ENCODE measurements around the gene AMN. TPM values are rescaled to one million over a fixed set of nuclear protein-coding genes. Genes with fewer than 3 reads are reported as not detected.
A peak's percentile ranks its signal among the peaks of the same experiment; 100 is the strongest.

AMN gene
- polyA plus RNA-seq, 1 donor from 2014 or later, result 0.15 TPM

DNA sequence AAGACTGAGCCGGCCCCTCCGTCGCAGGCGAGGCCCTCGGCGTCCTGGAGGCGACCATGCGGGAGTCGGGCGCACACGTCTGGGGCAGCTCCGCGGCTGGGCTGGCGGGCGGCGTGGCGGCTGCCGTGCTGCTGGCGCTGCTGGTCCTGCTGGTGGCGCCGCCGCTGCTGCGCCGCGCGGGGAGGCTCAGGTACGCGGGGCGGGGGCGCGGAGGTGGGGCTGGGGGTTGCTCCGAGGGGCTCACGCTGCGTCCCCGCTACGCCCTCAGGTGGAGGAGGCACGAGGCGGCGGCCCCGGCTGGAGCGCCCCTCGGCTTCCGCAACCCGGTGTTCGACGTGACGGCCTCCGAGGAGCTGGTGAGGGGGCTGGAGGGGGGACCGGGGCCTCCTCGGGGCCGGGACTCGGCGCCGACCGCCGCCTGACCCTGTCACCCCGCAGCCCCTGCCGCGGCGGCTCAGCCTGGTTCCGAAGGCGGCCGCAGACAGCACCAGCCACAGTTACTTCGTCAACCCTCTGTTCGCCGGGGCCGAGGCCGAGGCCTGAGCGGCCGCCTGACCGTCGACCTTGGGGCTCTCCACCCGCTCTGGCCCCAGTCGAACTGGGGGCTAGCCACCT is 7.8 kb downstream of the AMN start:
- H3K79me2 ChIP-seq (replicated peaks; ENCODE audit: insufficient read depth, low read length), result no peaks in the 10 kb centered on the region
- no peak overlapping the region for H3K4me2 ChIP-seq (ENCODE audit: low read length)
- no peaks in the 10 kb centered on the region for H3K9me2 ChIP-seq (ENCODE audit: insufficient read depth, low read length)
- peak; percentile 21 for TF ChIP-seq MXI1 (conservative IDR thresholded peaks at IDR 0.05; ENCODE audit: poor library complexity, severe bottlenecking)
- TF ChIP-seq RAD21 (conservative IDR thresholded peaks at IDR 0.05), result peak; percentile 11
- TF ChIP-seq, protein P1, sequence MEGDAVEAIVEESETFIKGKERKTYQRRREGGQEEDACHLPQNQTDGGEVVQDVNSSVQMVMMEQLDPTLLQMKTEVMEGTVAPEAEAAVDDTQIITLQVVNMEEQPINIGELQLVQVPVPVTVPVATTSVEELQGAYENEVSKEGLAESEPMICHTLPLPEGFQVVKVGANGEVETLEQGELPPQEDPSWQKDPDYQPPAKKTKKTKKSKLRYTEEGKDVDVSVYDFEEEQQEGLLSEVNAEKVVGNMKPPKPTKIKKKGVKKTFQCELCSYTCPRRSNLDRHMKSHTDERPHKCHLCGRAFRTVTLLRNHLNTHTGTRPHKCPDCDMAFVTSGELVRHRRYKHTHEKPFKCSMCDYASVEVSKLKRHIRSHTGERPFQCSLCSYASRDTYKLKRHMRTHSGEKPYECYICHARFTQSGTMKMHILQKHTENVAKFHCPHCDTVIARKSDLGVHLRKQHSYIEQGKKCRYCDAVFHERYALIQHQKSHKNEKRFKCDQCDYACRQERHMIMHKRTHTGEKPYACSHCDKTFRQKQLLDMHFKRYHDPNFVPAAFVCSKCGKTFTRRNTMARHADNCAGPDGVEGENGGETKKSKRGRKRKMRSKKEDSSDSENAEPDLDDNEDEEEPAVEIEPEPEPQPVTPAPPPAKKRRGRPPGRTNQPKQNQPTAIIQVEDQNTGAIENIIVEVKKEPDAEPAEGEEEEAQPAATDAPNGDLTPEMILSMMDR (IDR thresholded peaks at IDR 0.05; ENCODE audit: poor library complexity, severe bottlenecking), result peak; percentile 32
- TF ChIP-seq POLR2AphosphoS5 (IDR thresholded peaks at IDR 0.05), result no peak
- peak; percentile 24 for TF ChIP-seq SMC3 (conservative IDR thresholded peaks at IDR 0.05; ENCODE audit: poor library complexity)
- TF ChIP-seq EZH2 (IDR thresholded peaks at IDR 0.05; ENCODE audit: borderline replicate concordance, insufficient read depth, low read length, poor library complexity, severe bottlenecking), result no peak
- TF ChIP-seq, protein P2, sequence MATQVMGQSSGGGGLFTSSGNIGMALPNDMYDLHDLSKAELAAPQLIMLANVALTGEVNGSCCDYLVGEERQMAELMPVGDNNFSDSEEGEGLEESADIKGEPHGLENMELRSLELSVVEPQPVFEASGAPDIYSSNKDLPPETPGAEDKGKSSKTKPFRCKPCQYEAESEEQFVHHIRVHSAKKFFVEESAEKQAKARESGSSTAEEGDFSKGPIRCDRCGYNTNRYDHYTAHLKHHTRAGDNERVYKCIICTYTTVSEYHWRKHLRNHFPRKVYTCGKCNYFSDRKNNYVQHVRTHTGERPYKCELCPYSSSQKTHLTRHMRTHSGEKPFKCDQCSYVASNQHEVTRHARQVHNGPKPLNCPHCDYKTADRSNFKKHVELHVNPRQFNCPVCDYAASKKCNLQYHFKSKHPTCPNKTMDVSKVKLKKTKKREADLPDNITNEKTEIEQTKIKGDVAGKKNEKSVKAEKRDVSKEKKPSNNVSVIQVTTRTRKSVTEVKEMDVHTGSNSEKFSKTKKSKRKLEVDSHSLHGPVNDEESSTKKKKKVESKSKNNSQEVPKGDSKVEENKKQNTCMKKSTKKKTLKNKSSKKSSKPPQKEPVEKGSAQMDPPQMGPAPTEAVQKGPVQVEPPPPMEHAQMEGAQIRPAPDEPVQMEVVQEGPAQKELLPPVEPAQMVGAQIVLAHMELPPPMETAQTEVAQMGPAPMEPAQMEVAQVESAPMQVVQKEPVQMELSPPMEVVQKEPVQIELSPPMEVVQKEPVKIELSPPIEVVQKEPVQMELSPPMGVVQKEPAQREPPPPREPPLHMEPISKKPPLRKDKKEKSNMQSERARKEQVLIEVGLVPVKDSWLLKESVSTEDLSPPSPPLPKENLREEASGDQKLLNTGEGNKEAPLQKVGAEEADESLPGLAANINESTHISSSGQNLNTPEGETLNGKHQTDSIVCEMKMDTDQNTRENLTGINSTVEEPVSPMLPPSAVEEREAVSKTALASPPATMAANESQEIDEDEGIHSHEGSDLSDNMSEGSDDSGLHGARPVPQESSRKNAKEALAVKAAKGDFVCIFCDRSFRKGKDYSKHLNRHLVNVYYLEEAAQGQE (IDR thresholded peaks at IDR 0.05; ENCODE audit: borderline replicate concordance), result no peak
- TF ChIP-seq EP300 (conservative IDR thresholded peaks at IDR 0.05; ENCODE audit: poor library complexity, severe bottlenecking), result no peak
- no peaks in the 10 kb centered on the region for H4K20me1 ChIP-seq (ENCODE audit: insufficient read depth)
- H3K4me3 ChIP-seq (ENCODE audit: low read length), result peak overlapping the region; percentile 39
- no peaks in the 10 kb centered on the region for H3K36me3 ChIP-seq (ENCODE audit: insufficient read depth, low read length)
- H3K27ac ChIP-seq (ENCODE audit: low read length), result no peak overlapping the region
- H3K27me3 ChIP-seq (ENCODE audit: insufficient read depth, low read depth, low read length), result peaks cover 56% of the 10 kb centered on the region
- H3F3A ChIP-seq (ENCODE audit: insufficient read depth, low read length, poor library complexity, severe bottlenecking), result no peaks in the 10 kb centered on the region
- H3K9me3 ChIP-seq (ENCODE audit: low read length), result no peaks in the 10 kb centered on the region
- H2AFZ ChIP-seq (ENCODE audit: low read depth, low read length), result no peak overlapping the region
- H3K9ac ChIP-seq (ENCODE audit: low read length), result no peak overlapping the region

DNA sequence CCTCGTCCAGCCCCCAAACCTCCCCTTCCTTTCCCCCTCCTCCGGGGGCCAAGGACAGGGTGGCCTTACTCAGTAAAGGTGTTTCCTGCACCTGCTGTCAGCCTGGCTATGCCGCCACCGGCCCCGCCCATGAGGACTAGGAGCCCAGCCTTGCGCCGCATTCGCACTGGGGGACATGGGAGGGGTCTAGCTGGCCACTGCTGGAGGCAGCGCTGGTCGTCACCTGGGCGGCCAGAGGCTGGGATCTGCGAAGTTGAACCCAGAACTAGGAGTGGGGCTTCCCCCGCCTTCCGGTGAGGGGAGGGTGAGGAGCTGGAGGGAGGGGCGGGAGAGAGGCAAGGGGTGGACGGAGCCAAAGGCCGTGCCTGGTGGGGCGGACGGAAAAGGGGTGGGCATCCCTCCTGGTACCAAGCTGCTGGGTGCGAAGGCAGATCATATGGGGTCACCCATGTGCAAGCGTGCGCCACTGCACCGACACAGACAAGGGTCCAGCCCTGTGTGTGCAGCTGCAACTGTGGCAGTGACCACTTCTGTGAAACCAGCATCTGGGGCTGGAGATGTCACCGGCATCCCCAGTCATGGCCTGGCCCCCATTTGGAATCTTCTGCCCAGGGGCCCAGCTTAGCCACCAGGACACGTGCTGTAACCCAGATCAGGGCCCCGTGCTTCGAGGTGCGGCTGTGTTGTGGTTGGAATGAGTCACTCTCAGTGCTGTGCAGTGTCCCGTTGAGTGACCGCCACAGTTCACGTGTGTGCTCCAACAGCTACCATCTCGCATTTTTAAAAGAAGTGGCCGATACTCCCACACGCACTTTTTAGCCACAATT is 8.5 kb downstream of the AMN start:
- H3K27ac ChIP-seq (ENCODE audit: low read length), result no peak overlapping the region
- no peaks in the 10 kb centered on the region for H4K20me1 ChIP-seq (ENCODE audit: insufficient read depth)
- no peaks in the 10 kb centered on the region for H3K9me2 ChIP-seq (ENCODE audit: insufficient read depth, low read length)
- TF ChIP-seq RAD21 (conservative IDR thresholded peaks at IDR 0.05) (no peak), POLR2AphosphoS5 (IDR thresholded peaks at IDR 0.05) (no peak), MXI1 (conservative IDR thresholded peaks at IDR 0.05; ENCODE audit: poor library complexity, severe bottlenecking) (no peak), SMC3 (conservative IDR thresholded peaks at IDR 0.05; ENCODE audit: poor library complexity) (no peak), EZH2 (IDR thresholded peaks at IDR 0.05; ENCODE audit: borderline replicate concordance, insufficient read depth, low read length, poor library complexity, severe bottlenecking) (no peak), EP300 (conservative IDR thresholded peaks at IDR 0.05; ENCODE audit: poor library complexity, severe bottlenecking) (no peak), TAF1 (IDR thresholded peaks at IDR 0.05; ENCODE audit: low read depth) (no peak)
- TF ChIP-seq, protein P1 (IDR thresholded peaks at IDR 0.05; ENCODE audit: poor library complexity, severe bottlenecking), result no peak
- TF ChIP-seq, protein P2 (IDR thresholded peaks at IDR 0.05; ENCODE audit: borderline replicate concordance), result no peak
- H3K9ac ChIP-seq (ENCODE audit: low read length), result no peak overlapping the region
- no peaks in the 10 kb centered on the region for H3F3A ChIP-seq (ENCODE audit: insufficient read depth, low read length, poor library complexity, severe bottlenecking)
- H3K36me3 ChIP-seq (ENCODE audit: insufficient read depth, low read length), result no peaks in the 10 kb centered on the region
- H3K9me3 ChIP-seq (ENCODE audit: low read length), result no peaks in the 10 kb centered on the region
- no peak overlapping the region for H3K4me3 ChIP-seq (ENCODE audit: low read length)
- H3K4me2 ChIP-seq (ENCODE audit: low read length), result no peak overlapping the region
- no peaks in the 10 kb centered on the region for H3K79me2 ChIP-seq (replicated peaks; ENCODE audit: insufficient read depth, low read length)
- H2AFZ ChIP-seq (ENCODE audit: low read depth, low read length), result no peak overlapping the region
- H3K27me3 ChIP-seq (ENCODE audit: insufficient read depth, low read depth, low read length), result peaks cover 49% of the 10 kb centered on the region
